ENCODE measurements around the gene MAN1C1.

Gene MAN1C1

GRCh38 chr1:25806418-25806817 is 189.8 kb downstream of the MAN1C1 start:
- H3K27me3 ChIP-seq (ENCODE audit: low read depth, low read length) = no peaks in the 10 kb centered on the region
- peaks cover 29% of the 10 kb centered on the region for H3K4me1 ChIP-seq (ENCODE audit: low read length)
- no peak overlapping the region for H3K4me3 ChIP-seq (ENCODE audit: low read length)
- H3K4me2 ChIP-seq (ENCODE audit: low read length) = no peak overlapping the region
- TF ChIP-seq EZH2phosphoT487 (IDR thresholded peaks at IDR 0.05; ENCODE audit: low read depth) (no peak), CTCF (IDR thresholded peaks at IDR 0.05; ENCODE audit: low read depth, low read length) (no peak)
- no peak overlapping the region for H2AFZ ChIP-seq (ENCODE audit: low read depth, low read length)
- H3K36me3 ChIP-seq (replicated peaks; ENCODE audit: low read depth, low read length) = no peaks in the 10 kb centered on the region
- H4K20me1 ChIP-seq (ENCODE audit: insufficient read depth, low read length) = no peaks in the 10 kb centered on the region
- H3K27ac ChIP-seq (ENCODE audit: low read length) = no peak overlapping the region
- H3K9me3 ChIP-seq (ENCODE audit: insufficient read depth, low read length) = no peaks in the 10 kb centered on the region
- no peak overlapping the region for H3K9ac ChIP-seq (ENCODE audit: low read length)
- no peaks in the 10 kb centered on the region for H3K79me2 ChIP-seq (ENCODE audit: low read length)

GRCh38 chr1:25807480-25808390 is 191.1 kb downstream of the MAN1C1 start:
- no peak overlapping the region for H2AFZ ChIP-seq (ENCODE audit: low read depth, low read length)
- no peaks in the 10 kb centered on the region for H3K79me2 ChIP-seq (ENCODE audit: low read length)
- no peaks in the 10 kb centered on the region for H3K36me3 ChIP-seq (replicated peaks; ENCODE audit: low read depth, low read length)
- H3K9ac ChIP-seq (ENCODE audit: low read length) = no peak overlapping the region
- H4K20me1 ChIP-seq (ENCODE audit: insufficient read depth, low read length) = no peaks in the 10 kb centered on the region
- H3K4me2 ChIP-seq (ENCODE audit: low read length) = no peak overlapping the region
- H3K4me3 ChIP-seq (ENCODE audit: low read length) = no peak overlapping the region
- no peak overlapping the region for H3K27ac ChIP-seq (ENCODE audit: low read length)
- H3K4me1 ChIP-seq (ENCODE audit: low read length) = peaks cover 27% of the 10 kb centered on the region
- H3K27me3 ChIP-seq (ENCODE audit: low read depth, low read length) = no peaks in the 10 kb centered on the region
- H3K9me3 ChIP-seq (ENCODE audit: insufficient read depth, low read length) = no peaks in the 10 kb centered on the region
- TF ChIP-seq CTCF (IDR thresholded peaks at IDR 0.05; ENCODE audit: low read depth, low read length) (no peak), EZH2phosphoT487 (IDR thresholded peaks at IDR 0.05; ENCODE audit: low read depth) (no peak)

- H4K20me1 ChIP-seq (ENCODE audit: insufficient read depth, low read length) = no peaks in the 10 kb centered on the region
- no peaks in the 10 kb centered on the region for H3K9me3 ChIP-seq (ENCODE audit: insufficient read depth, low read length)
- H2AFZ ChIP-seq (ENCODE audit: low read depth, low read length) = no peak overlapping the region
- peaks cover 21% of the 10 kb centered on the region for H3K4me1 ChIP-seq (ENCODE audit: low read length)
- TF ChIP-seq EZH2phosphoT487 (IDR thresholded peaks at IDR 0.05; ENCODE audit: low read depth) (no peak), CTCF (IDR thresholded peaks at IDR 0.05; ENCODE audit: low read depth, low read length) (no peak)
- no peaks in the 10 kb centered on the region for H3K36me3 ChIP-seq (replicated peaks; ENCODE audit: low read depth, low read length)
- H3K4me3 ChIP-seq (ENCODE audit: low read length) = no peak overlapping the region
- no peaks in the 10 kb centered on the region for H3K79me2 ChIP-seq (ENCODE audit: low read length)
- H3K4me2 ChIP-seq (ENCODE audit: low read length) = no peak overlapping the region
- no peak overlapping the region for H3K27ac ChIP-seq (ENCODE audit: low read length)
- H3K9ac ChIP-seq (ENCODE audit: low read length) = no peak overlapping the region
- H3K27me3 ChIP-seq (ENCODE audit: low read depth, low read length) = no peaks in the 10 kb centered on the region
These were observed 192.1 kb downstream of the MAN1C1 start for GRCh38 chr1:25808481-25809244.

- H3K79me2 ChIP-seq (ENCODE audit: low read length) = no peaks in the 10 kb centered on the region
- no peak for TF ChIP-seq CTCF (IDR thresholded peaks at IDR 0.05; ENCODE audit: low read depth, low read length)
- no peak for TF ChIP-seq EZH2phosphoT487 (IDR thresholded peaks at IDR 0.05; ENCODE audit: low read depth)
- H3K9me3 ChIP-seq (ENCODE audit: insufficient read depth, low read length) = no peaks in the 10 kb centered on the region
- H3K4me1 ChIP-seq (ENCODE audit: low read length) = peaks cover 17% of the 10 kb centered on the region
- no peaks in the 10 kb centered on the region for H4K20me1 ChIP-seq (ENCODE audit: insufficient read depth, low read length)
- no peak overlapping the region for H2AFZ ChIP-seq (ENCODE audit: low read depth, low read length)
- H3K27me3 ChIP-seq (ENCODE audit: low read depth, low read length) = no peaks in the 10 kb centered on the region
- H3K27ac ChIP-seq (ENCODE audit: low read length) = no peak overlapping the region
- no peak overlapping the region for H3K4me2 ChIP-seq (ENCODE audit: low read length)
- no peaks in the 10 kb centered on the region for H3K36me3 ChIP-seq (replicated peaks; ENCODE audit: low read depth, low read length)
- no peak overlapping the region for H3K4me3 ChIP-seq (ENCODE audit: low read length)
- no peak overlapping the region for H3K9ac ChIP-seq (ENCODE audit: low read length)
These were observed 192.8 kb downstream of the MAN1C1 start for GRCh38 chr1:25809283-25809926.

Data from OCI-LY3 (cell line).